ENCODE data around the gene SIM2. TPM values are rescaled to one million over a fixed set of nuclear protein-coding genes. Genes with fewer than 3 reads are reported as not detected.

Gene SIM2
- total RNA-seq, 1 donor from 2014 or later: not detected

DNA sequence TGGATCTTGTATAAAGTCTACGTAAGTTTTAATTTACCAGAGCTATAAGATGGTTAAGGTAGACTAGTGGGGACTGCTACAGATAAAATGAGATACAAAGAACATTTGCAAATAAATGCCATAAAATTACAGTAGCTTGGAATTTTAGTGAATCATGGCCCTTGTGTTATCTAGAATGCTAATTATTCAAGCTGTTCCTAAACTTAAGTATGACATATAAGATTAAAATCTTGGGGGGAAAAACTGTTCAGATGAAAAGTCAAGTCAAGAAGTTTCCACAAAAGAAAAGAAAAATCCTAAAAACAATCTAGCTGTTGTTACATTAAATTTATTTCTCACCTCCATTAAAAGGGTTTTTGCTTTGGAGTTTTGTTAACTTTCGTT lies 51.7 kb downstream of the SIM2 start:
- ChIA-PET POLR2A (no interaction called here), CTCF (no interaction called here)
- intact Hi-C loops (cut with micrococcal nuclease): no loop called here
- TF ChIP-seq, protein P1, sequence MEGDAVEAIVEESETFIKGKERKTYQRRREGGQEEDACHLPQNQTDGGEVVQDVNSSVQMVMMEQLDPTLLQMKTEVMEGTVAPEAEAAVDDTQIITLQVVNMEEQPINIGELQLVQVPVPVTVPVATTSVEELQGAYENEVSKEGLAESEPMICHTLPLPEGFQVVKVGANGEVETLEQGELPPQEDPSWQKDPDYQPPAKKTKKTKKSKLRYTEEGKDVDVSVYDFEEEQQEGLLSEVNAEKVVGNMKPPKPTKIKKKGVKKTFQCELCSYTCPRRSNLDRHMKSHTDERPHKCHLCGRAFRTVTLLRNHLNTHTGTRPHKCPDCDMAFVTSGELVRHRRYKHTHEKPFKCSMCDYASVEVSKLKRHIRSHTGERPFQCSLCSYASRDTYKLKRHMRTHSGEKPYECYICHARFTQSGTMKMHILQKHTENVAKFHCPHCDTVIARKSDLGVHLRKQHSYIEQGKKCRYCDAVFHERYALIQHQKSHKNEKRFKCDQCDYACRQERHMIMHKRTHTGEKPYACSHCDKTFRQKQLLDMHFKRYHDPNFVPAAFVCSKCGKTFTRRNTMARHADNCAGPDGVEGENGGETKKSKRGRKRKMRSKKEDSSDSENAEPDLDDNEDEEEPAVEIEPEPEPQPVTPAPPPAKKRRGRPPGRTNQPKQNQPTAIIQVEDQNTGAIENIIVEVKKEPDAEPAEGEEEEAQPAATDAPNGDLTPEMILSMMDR (IDR thresholded peaks at IDR 0.05): no peak
- Mint-ChIP-seq H3K27ac (no peak overlapping the region), H3K9me3 (no peaks in the 10 kb centered on the region), H3K27me3 (peaks cover 30% of the 10 kb centered on the region), H3K4me1 (peaks cover 17% of the 10 kb centered on the region), H3K36me3 (ENCODE audit: low read depth) (peaks cover 21% of the 10 kb centered on the region), H3K4me3 (no peak overlapping the region)
- DNase-seq (no peak), ATAC-seq (ENCODE audit: low read depth) (no peak)

GRCh38 chr21:36751383-36751782 lies 52.5 kb downstream of the SIM2 start:
- TF ChIP-seq, protein P1 (IDR thresholded peaks at IDR 0.05): no peak
- peaks cover 25% of the 10 kb centered on the region for H3K36me3 Mint-ChIP-seq (ENCODE audit: low read depth)
- ChIA-PET CTCF (no interaction called here), POLR2A (no interaction called here)
- no peaks in the 10 kb centered on the region for H3K9me3 Mint-ChIP-seq
- no peak overlapping the region for H3K4me3 Mint-ChIP-seq
- ATAC-seq (ENCODE audit: low read depth): no peak
- no peak overlapping the region for H3K27ac Mint-ChIP-seq
- DNase-seq: no peak
- H3K27me3 Mint-ChIP-seq: peaks cover 26% of the 10 kb centered on the region
- H3K4me1 Mint-ChIP-seq: peaks cover 17% of the 10 kb centered on the region
- intact Hi-C loops (cut with micrococcal nuclease): no loop called here

DNA sequence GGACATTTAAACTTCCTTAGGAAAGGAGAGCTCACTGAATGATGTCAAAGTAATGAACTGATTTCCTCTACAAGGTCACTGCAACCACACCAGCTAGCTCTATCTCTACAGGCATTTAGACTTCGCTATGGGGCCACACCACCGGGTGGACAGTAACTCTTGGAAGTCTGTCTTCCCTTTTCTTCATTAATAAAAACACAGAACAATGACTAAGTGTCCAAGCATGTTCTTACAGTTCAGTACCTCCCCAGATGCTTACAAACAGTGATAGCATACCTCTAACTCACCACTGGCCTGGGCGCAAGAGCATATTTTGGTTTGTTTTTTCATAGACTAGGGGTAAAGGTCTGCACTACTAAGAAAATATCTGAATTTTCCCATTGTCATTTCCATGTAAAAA lies 54.6 kb downstream of the SIM2 start:
- intact Hi-C loops (cut with micrococcal nuclease): no loop called here
- CTCF ChIA-PET: no interaction called here
- POLR2A ChIA-PET: no interaction called here
- no peak overlapping the region for H3K4me3 Mint-ChIP-seq
- peaks cover 13% of the 10 kb centered on the region for H3K27me3 Mint-ChIP-seq
- ATAC-seq (ENCODE audit: low read depth) (no peak), DNase-seq (no peak)
- no peak overlapping the region for H3K27ac Mint-ChIP-seq
- H3K9me3 Mint-ChIP-seq: no peaks in the 10 kb centered on the region
- peaks cover 3% of the 10 kb centered on the region for H3K4me1 Mint-ChIP-seq
- peaks cover 29% of the 10 kb centered on the region for H3K36me3 Mint-ChIP-seq (ENCODE audit: low read depth)
- TF ChIP-seq, protein P1 (IDR thresholded peaks at IDR 0.05): no peak

DNA sequence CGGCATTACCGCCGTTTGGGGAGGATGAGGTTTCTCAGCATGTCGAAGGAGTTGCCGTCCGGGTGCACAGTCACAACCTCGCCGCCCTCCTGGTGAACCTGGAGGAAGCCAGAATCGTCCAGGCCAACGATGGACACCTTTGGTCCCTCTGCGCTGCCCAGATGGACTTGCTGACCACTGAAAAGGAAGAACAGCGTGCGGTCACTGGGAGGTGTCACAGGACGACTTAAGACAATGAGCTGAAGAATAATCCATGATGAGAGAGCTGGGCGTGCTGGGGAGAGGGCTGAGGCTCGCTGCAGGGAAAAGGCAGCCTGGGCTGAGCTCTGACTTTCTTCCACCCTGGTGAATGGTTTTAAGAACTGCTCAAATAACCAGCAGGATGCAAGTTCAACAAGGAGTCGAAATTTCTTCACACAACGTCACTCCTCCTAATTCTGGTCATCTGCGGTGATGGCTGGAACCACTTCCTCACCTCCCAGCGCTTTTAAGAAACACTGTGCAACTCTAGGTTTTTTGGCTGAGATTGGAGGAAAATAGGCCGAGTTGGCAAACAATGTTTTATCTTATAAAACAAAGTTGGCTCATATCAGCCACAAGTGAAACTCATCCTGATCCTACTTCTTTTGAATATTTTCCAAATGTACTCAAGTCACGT lies 55.5 kb downstream of the SIM2 start:
- CTCF ChIA-PET: no interaction called here
- POLR2A ChIA-PET: no interaction called here
- ATAC-seq (ENCODE audit: low read depth) (no peak), DNase-seq (no peak)
- TF ChIP-seq, protein P1 (IDR thresholded peaks at IDR 0.05): no peak
- no peaks in the 10 kb centered on the region for H3K9me3 Mint-ChIP-seq
- H3K4me1 Mint-ChIP-seq: no peaks in the 10 kb centered on the region
- H3K36me3 Mint-ChIP-seq (ENCODE audit: low read depth): peaks cover 29% of the 10 kb centered on the region
- H3K27me3 Mint-ChIP-seq: peaks cover 7% of the 10 kb centered on the region
- no peak overlapping the region for H3K27ac Mint-ChIP-seq
- intact Hi-C loops (cut with micrococcal nuclease): no loop called here
- H3K4me3 Mint-ChIP-seq: no peak overlapping the region

GRCh38 chr21:36756527-36756926 lies 57.6 kb downstream of the SIM2 start:
- DNase-seq: no peak
- H3K4me1 Mint-ChIP-seq: no peaks in the 10 kb centered on the region
- TF ChIP-seq, protein P1 (IDR thresholded peaks at IDR 0.05): no peak
- H3K27me3 Mint-ChIP-seq: no peaks in the 10 kb centered on the region
- H3K9me3 Mint-ChIP-seq: no peaks in the 10 kb centered on the region
- H3K36me3 Mint-ChIP-seq (ENCODE audit: low read depth): peaks cover 25% of the 10 kb centered on the region
- no peak overlapping the region for H3K4me3 Mint-ChIP-seq
- no peak overlapping the region for H3K27ac Mint-ChIP-seq
- ChIA-PET POLR2A (no interaction called here), CTCF (no interaction called here)
- intact Hi-C loops (cut with micrococcal nuclease): no loop called here
- no peak for ATAC-seq (ENCODE audit: low read depth)
